Astrocyte (in vitro differentiated cells and primary cell): ENCODE measurements around the gene CDYL. TPM values are rescaled to one million over a fixed set of nuclear protein-coding genes. Genes with fewer than 3 reads are reported as not detected.

Experiments
- DNase-seq: peaks from one replicate; pipeline ENCODE4 v3.0.0-alpha.2; 2010; ENCODE audit warnings: low read depth
- FAIRE-seq: peaks from 2 replicates; lab custom pipeline; 2011; peaks lifted over from hg19 to GRCh38; lab: Jason Lieb, UNC
- H2AFZ ChIP-seq: 2 replicates; pipeline ENCODE4 v1.6.0; 2012; ENCODE audit warnings: low read depth, low read length, inconsistent platforms
- H3K27ac ChIP-seq: 2 replicates; pipeline ENCODE4 v1.5.1; 2011; ENCODE audit warnings: low read depth, low read length, inconsistent platforms
- H3K27me3 ChIP-seq: 2 replicates; pipeline ENCODE4 v1.6.0; 2011; ENCODE audit warnings: low read length, inconsistent platforms; ENCODE audit not compliant: insufficient read depth
- H3K36me3 ChIP-seq: 2 replicates; pipeline ENCODE4 v1.5.1; 2011; ENCODE audit warnings: low read length, inconsistent platforms; ENCODE audit not compliant: insufficient read depth
- H3K4me1 ChIP-seq: 2 replicates; pipeline ENCODE4 v1.5.1; 2011; ENCODE audit warnings: low read length, inconsistent platforms; ENCODE audit not compliant: insufficient read depth
- H3K4me2 ChIP-seq: 2 replicates; pipeline ENCODE4 v1.6.0; 2012; ENCODE audit warnings: low read length, inconsistent platforms
- H3K4me3 ChIP-seq: 2 replicates; pipeline ENCODE4 v1.5.1; 2011; ENCODE audit warnings: low read depth, mild to moderate bottlenecking, low read length, inconsistent platforms; ENCODE audit not compliant: insufficient read depth
- H3K79me2 ChIP-seq: 2 replicates; pipeline ENCODE4 v1.6.0; 2012; ENCODE audit warnings: mild to moderate bottlenecking, low read length, inconsistent platforms; ENCODE audit not compliant: insufficient read depth
- H3K9ac ChIP-seq: 2 replicates; pipeline ENCODE4 v1.6.0; 2012; ENCODE audit warnings: mild to moderate bottlenecking, low read length, inconsistent platforms
- H3K9me3 ChIP-seq: 2 replicates; pipeline ENCODE4 v1.5.1; 2012; ENCODE audit warnings: low read depth, mild to moderate bottlenecking, low read length, inconsistent platforms; ENCODE audit not compliant: insufficient read depth
- H4K20me1 ChIP-seq: 2 replicates; pipeline ENCODE4 v1.6.0; 2012; ENCODE audit warnings: low read length, inconsistent platforms; ENCODE audit not compliant: insufficient read depth
- H3K27ac Mint-ChIP-seq: one replicate; pipeline ENCODE4 v1.8.0; 2021; ENCODE audit warnings: mild to moderate bottlenecking, mixed read lengths; ENCODE audit not compliant: unreplicated experiment
- H3K27me3 Mint-ChIP-seq: one replicate; pipeline ENCODE4 v1.8.0; 2021; ENCODE audit warnings: low read depth, mixed read lengths; ENCODE audit not compliant: unreplicated experiment
- H3K36me3 Mint-ChIP-seq: one replicate; pipeline ENCODE4 v1.8.0; 2021; ENCODE audit warnings: low read depth, mixed read lengths; ENCODE audit not compliant: unreplicated experiment
- H3K4me1 Mint-ChIP-seq: one replicate; pipeline ENCODE4 v1.8.0; 2021; ENCODE audit warnings: low read depth, mixed read lengths; ENCODE audit not compliant: unreplicated experiment
- H3K4me3 Mint-ChIP-seq: one replicate; pipeline ENCODE4 v1.8.0; 2021; ENCODE audit warnings: mild to moderate bottlenecking, moderate library complexity, mixed read lengths; ENCODE audit not compliant: unreplicated experiment
- H3K9me3 Mint-ChIP-seq: one replicate; pipeline ENCODE4 v1.8.0; 2021; ENCODE audit warnings: mild to moderate bottlenecking, mixed read lengths; ENCODE audit not compliant: unreplicated experiment
- EZH2 ChIP-seq: IDR thresholded peaks from 2 replicates; pipeline ENCODE4 v1.6.1; 2012; ENCODE audit warnings: mild to moderate bottlenecking, low read length, inconsistent platforms; ENCODE audit not compliant: insufficient read depth
- total RNA-seq: library from RNA; stranded (reverse); gene quantifications from 2 replicates; pipeline ENCODE4 v1.2.1, GENCODE V29; 2021
- TF ChIP-seq, protein P1 (sequence below): IDR thresholded peaks from 2 replicates; pipeline ENCODE4 v1.5.1; 2011; ENCODE audit warnings: low read depth, mild to moderate bottlenecking, inconsistent platforms, low read length, moderate library complexity; ENCODE audit not compliant: insufficient read depth

CDYL gene
- total RNA-seq, 1 donor from 2014 or later = 87.1 TPM

GRCh38 chr6:4975506-4975905 lies 199.3 kb downstream of the CDYL start:
- H3K4me3 ChIP-seq = no peak overlapping the region
- H3K4me1 Mint-ChIP-seq = no peaks in the 10 kb centered on the region
- H3K4me2 ChIP-seq = no peak overlapping the region
- no peak overlapping the region for H3K27ac Mint-ChIP-seq
- no peaks in the 10 kb centered on the region for H3K36me3 ChIP-seq
- H3K36me3 Mint-ChIP-seq = peaks cover 4% of the 10 kb centered on the region
- H3K27me3 ChIP-seq = no peaks in the 10 kb centered on the region
- peaks cover 21% of the 10 kb centered on the region for H3K9me3 Mint-ChIP-seq
- no peak overlapping the region for H3K9ac ChIP-seq
- DNase-seq (no peak), FAIRE-seq (no peak)
- H3K27me3 Mint-ChIP-seq = peaks cover 8% of the 10 kb centered on the region
- H3K9me3 ChIP-seq = peaks cover 3% of the 10 kb centered on the region
- H3K79me2 ChIP-seq = no peaks in the 10 kb centered on the region
- no peak for TF ChIP-seq EZH2
- TF ChIP-seq, protein P1, sequence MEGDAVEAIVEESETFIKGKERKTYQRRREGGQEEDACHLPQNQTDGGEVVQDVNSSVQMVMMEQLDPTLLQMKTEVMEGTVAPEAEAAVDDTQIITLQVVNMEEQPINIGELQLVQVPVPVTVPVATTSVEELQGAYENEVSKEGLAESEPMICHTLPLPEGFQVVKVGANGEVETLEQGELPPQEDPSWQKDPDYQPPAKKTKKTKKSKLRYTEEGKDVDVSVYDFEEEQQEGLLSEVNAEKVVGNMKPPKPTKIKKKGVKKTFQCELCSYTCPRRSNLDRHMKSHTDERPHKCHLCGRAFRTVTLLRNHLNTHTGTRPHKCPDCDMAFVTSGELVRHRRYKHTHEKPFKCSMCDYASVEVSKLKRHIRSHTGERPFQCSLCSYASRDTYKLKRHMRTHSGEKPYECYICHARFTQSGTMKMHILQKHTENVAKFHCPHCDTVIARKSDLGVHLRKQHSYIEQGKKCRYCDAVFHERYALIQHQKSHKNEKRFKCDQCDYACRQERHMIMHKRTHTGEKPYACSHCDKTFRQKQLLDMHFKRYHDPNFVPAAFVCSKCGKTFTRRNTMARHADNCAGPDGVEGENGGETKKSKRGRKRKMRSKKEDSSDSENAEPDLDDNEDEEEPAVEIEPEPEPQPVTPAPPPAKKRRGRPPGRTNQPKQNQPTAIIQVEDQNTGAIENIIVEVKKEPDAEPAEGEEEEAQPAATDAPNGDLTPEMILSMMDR = no peak
- H3K4me1 ChIP-seq = no peaks in the 10 kb centered on the region
- H2AFZ ChIP-seq = no peak overlapping the region
- H3K4me3 Mint-ChIP-seq = no peak overlapping the region
- no peak overlapping the region for H3K27ac ChIP-seq
- H4K20me1 ChIP-seq = no peaks in the 10 kb centered on the region

GRCh38 chr6:4977468-4977867 lies 201.3 kb downstream of the CDYL start:
- Mint-ChIP-seq H3K4me1 (no peaks in the 10 kb centered on the region), H3K9me3 (peaks cover 19% of the 10 kb centered on the region), H3K4me3 (no peak overlapping the region), H3K27ac (no peak overlapping the region), H3K36me3 (peaks cover 4% of the 10 kb centered on the region), H3K27me3 (peaks cover 4% of the 10 kb centered on the region)
- Histone ChIP-seq H4K20me1 (no peaks in the 10 kb centered on the region), H3K9ac (no peak overlapping the region), H3K36me3 (no peaks in the 10 kb centered on the region), H3K79me2 (no peaks in the 10 kb centered on the region), H2AFZ (no peak overlapping the region), H3K4me1 (no peaks in the 10 kb centered on the region), H3K4me3 (no peak overlapping the region), H3K4me2 (no peak overlapping the region), H3K9me3 (peaks cover 3% of the 10 kb centered on the region), H3K27ac (no peak overlapping the region), H3K27me3 (no peaks in the 10 kb centered on the region)
- FAIRE-seq = no peak
- no peak for TF ChIP-seq EZH2
- TF ChIP-seq, protein P1 = no peak
- no peak for DNase-seq

- no peak overlapping the region for H3K4me2 ChIP-seq
- no peak overlapping the region for H2AFZ ChIP-seq
- Mint-ChIP-seq H3K4me3 (no peak overlapping the region), H3K27me3 (peaks cover 2% of the 10 kb centered on the region), H3K36me3 (peaks cover 4% of the 10 kb centered on the region), H3K9me3 (peaks cover 18% of the 10 kb centered on the region), H3K27ac (no peak overlapping the region), H3K4me1 (no peaks in the 10 kb centered on the region)
- H3K27ac ChIP-seq = no peak overlapping the region
- H3K4me1 ChIP-seq = no peaks in the 10 kb centered on the region
- no peaks in the 10 kb centered on the region for H3K79me2 ChIP-seq
- peaks cover 3% of the 10 kb centered on the region for H3K9me3 ChIP-seq
- TF ChIP-seq EZH2 = no peak
- TF ChIP-seq, protein P1 = no peak
- no peak overlapping the region for H3K9ac ChIP-seq
- no peaks in the 10 kb centered on the region for H4K20me1 ChIP-seq
- no peaks in the 10 kb centered on the region for H3K27me3 ChIP-seq
- no peak overlapping the region for H3K4me3 ChIP-seq
- H3K36me3 ChIP-seq = no peaks in the 10 kb centered on the region
- no peak for FAIRE-seq
- DNase-seq = no peak
Measured at GRCh38 chr6:4979426-4979825, 203.2 kb downstream of the CDYL start.
